Chondrocyte (in vitro differentiated cells): ENCODE measurements around the gene SERPINA3. TPM values are rescaled to one million over a fixed set of nuclear protein-coding genes. Genes with fewer than 3 reads are reported as not detected.

Source experiments
- DNase-seq: peaks from one replicate; pipeline ENCODE4 v3.0.0; 2021; ENCODE audit warnings: mixed read lengths, low spot score
- H3K27ac Mint-ChIP-seq: one replicate; pipeline ENCODE4 v1.8.0; 2021; ENCODE audit warnings: mild to moderate bottlenecking, moderate library complexity, mixed read lengths; ENCODE audit not compliant: unreplicated experiment
- H3K27me3 Mint-ChIP-seq: 2 replicates; pipeline ENCODE4 v1.8.0; 2021; ENCODE audit warnings: low read depth, mixed read lengths
- H3K36me3 Mint-ChIP-seq: 2 replicates; pipeline ENCODE4 v1.8.0; 2021; ENCODE audit warnings: low read depth, mixed read lengths
- H3K4me1 Mint-ChIP-seq: 2 replicates; pipeline ENCODE4 v1.8.0; 2021; ENCODE audit warnings: low read depth, mild to moderate bottlenecking, mixed read lengths
- H3K4me3 Mint-ChIP-seq: one replicate; pipeline ENCODE4 v1.8.0; 2021; ENCODE audit warnings: mild to moderate bottlenecking, moderate library complexity, mixed read lengths; ENCODE audit not compliant: unreplicated experiment
- H3K9me3 Mint-ChIP-seq: 2 replicates; pipeline ENCODE4 v1.8.0; 2021; ENCODE audit warnings: low read depth, mixed read lengths
- total RNA-seq: library from RNA; stranded (reverse); gene quantifications from 3 replicates; pipeline ENCODE4 v1.2.1, GENCODE V29; 2021
- TF ChIP-seq, protein P1 (sequence below): fragments of 200-600 bp; sonication (generic); IDR thresholded peaks from 2 replicates; pipeline ENCODE4 v1.5.0; 2021; ENCODE audit warnings: antibody characterized with exemption, mild to moderate bottlenecking, moderate library complexity

Gene SERPINA3
- total RNA-seq, 1 donor from 2014 or later = 3.6 TPM

DNA sequence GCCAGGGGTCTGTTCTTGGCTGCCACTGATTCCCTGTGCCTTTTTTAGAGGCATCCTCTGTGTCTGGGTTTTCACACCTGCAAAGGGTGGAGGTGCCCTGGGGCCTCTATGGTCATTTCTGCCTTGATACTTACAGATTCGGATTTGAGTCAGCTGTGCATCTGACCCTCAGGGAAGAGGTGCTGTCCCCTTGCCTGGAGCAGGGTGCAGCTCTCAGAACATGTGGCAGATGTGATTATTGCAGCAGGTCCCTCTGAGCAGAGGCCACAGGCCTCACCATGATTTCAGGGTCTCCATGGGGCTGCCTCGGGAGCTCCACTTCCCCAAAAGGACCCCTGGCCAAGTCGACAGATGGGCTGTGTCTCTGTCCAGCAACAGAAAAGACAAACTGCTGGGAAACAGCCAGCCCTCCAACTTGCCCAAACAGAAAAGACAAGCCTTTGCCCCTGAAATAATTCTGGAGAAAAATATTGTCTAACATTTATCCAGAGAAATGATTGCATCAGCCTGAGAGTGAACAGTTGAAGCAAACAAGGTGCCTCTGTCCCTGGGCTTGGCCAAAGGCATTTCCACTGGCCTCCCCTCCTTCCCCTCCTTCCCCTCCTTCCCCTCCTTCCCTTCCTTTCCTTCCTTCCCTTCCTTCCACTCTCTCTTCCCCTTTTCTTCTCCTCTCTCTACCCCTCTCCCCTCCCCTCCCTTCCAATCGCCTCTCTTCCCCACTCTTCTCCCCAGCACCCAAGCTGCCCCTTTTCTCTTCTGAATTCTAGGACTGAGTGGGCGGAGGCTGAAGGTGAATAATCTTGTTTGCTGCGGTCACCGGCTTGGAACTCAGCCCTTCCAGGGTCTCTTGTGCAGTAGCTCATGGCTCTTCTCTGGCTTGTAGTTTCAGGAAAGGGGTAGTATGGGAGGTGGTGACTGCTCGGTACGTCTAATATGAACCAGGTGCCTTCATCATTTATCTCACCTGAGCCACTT is 676 bp downstream of the SERPINA3 start:
- TF ChIP-seq, protein P1, sequence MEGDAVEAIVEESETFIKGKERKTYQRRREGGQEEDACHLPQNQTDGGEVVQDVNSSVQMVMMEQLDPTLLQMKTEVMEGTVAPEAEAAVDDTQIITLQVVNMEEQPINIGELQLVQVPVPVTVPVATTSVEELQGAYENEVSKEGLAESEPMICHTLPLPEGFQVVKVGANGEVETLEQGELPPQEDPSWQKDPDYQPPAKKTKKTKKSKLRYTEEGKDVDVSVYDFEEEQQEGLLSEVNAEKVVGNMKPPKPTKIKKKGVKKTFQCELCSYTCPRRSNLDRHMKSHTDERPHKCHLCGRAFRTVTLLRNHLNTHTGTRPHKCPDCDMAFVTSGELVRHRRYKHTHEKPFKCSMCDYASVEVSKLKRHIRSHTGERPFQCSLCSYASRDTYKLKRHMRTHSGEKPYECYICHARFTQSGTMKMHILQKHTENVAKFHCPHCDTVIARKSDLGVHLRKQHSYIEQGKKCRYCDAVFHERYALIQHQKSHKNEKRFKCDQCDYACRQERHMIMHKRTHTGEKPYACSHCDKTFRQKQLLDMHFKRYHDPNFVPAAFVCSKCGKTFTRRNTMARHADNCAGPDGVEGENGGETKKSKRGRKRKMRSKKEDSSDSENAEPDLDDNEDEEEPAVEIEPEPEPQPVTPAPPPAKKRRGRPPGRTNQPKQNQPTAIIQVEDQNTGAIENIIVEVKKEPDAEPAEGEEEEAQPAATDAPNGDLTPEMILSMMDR = no peak
- no peak for DNase-seq
- no peak overlapping the region for H3K4me3 Mint-ChIP-seq

DNA sequence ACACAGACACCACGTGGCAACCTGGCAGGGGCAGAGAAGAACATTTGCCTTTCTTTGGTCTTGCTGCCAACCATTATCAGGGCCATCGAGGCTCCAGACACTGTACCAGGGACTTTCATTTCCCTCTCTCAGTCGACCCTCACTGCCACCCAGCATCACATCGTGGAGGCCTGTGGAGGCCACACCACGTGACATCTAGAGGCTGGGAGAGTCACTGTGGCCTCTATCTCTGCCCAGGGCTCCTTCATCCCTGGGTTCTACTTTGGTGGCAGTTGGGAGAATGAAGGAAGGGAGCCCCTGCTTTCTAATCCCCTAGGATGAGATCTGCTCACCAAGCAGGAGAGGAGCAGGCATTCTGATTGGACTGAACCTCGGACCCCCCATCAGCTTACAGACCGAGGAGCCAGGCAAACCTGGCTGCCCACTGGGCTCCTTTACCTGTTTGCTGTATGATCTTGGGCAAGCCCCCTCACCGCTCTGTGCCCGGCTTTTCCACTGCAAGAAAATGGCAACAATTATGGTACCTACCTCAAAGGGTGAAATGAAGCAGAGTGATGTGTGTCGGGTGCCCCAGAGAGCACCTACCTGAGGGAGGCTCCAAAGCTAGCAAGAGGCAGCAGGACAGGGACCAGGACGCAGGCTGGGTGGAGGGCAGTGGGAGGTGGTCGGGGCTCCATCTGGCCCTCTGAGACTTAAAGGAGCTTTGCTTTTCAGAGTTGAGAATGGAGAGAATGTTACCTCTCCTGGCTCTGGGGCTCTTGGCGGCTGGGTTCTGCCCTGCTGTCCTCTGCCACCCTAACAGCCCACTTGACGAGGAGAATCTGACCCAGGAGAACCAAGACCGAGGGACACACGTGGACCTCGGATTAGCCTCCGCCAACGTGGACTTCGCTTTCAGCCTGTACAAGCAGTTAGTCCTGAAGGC is 1.8 kb downstream of the SERPINA3 start:
- peaks cover 26% of the 10 kb centered on the region for H3K9me3 Mint-ChIP-seq
- H3K4me1 Mint-ChIP-seq = peaks cover 29% of the 10 kb centered on the region
- H3K27ac Mint-ChIP-seq = no peak overlapping the region
- H3K4me3 Mint-ChIP-seq = no peak overlapping the region
- TF ChIP-seq, protein P1 = no peak
- no peak for DNase-seq
- no peaks in the 10 kb centered on the region for H3K27me3 Mint-ChIP-seq
- peaks cover 17% of the 10 kb centered on the region for H3K36me3 Mint-ChIP-seq

More for the DNA sequence above, 676 bp downstream of the SERPINA3 start:
- Mint-ChIP-seq H3K27me3 (no peaks in the 10 kb centered on the region), H3K36me3 (peaks cover 9% of the 10 kb centered on the region), H3K9me3 (peaks cover 15% of the 10 kb centered on the region), H3K27ac (peak overlapping the region; percentile 36), H3K4me1 (peaks cover 29% of the 10 kb centered on the region)

DNA sequence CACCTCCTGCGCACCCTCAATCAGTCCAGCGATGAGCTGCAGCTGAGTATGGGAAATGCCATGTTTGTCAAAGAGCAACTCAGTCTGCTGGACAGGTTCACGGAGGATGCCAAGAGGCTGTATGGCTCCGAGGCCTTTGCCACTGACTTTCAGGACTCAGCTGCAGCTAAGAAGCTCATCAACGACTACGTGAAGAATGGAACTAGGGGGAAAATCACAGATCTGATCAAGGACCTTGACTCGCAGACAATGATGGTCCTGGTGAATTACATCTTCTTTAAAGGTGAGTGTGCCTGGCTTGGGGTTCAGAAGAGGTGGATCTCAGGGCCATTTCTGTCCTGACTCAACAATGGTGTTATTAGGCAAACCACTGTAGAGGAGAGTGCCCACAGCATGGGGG is 2.6 kb downstream of the SERPINA3 start:
- peaks cover 17% of the 10 kb centered on the region for H3K36me3 Mint-ChIP-seq
- no peak overlapping the region for H3K27ac Mint-ChIP-seq
- TF ChIP-seq, protein P1 = no peak
- no peak overlapping the region for H3K4me3 Mint-ChIP-seq
- DNase-seq = no peak
- peaks cover 33% of the 10 kb centered on the region for H3K9me3 Mint-ChIP-seq
- H3K4me1 Mint-ChIP-seq = peaks cover 25% of the 10 kb centered on the region
- no peaks in the 10 kb centered on the region for H3K27me3 Mint-ChIP-seq

DNA sequence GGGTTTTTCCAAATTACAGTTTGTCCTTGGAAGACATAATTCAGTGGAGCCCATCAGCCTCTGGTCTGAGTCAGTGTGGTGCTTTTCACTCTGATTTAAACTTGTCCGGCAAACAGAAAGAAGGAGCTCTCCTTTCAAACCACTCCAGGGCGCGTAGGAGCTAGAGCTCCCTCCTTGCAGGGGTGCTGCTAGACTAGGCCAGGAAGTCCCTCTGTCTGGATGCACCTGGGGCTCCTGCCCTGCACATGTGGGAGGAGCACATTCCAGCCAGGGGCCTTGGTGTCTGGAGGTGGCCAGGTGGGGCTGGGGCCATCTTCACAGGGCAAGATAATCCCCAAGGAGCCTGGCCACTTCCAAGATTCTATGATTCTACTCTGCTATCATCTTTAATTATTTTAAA is 3.1 kb downstream of the SERPINA3 start:
- H3K27me3 Mint-ChIP-seq = no peaks in the 10 kb centered on the region
- H3K4me1 Mint-ChIP-seq = peaks cover 24% of the 10 kb centered on the region
- peaks cover 37% of the 10 kb centered on the region for H3K9me3 Mint-ChIP-seq
- TF ChIP-seq, protein P1 = no peak
- DNase-seq = no peak
- H3K36me3 Mint-ChIP-seq = peaks cover 17% of the 10 kb centered on the region
- H3K27ac Mint-ChIP-seq = no peak overlapping the region
- H3K4me3 Mint-ChIP-seq = no peak overlapping the region
